ENCODE measurements around the gene THOP1.
A peak's percentile ranks its signal among the peaks of the same experiment; 100 is the strongest.

THOP1 gene

GRCh38 chr19:2785244-2785997 is at the start of gene THOP1:
Gene THOP1, plus strand, starts transcription at chr19:2785503. Its CDS starts 160 bp downstream, at chr19:2785663.
- DNase-seq, result peak; percentile 88

- no peak for DNase-seq
Observed at GRCh38 chr19:2736550-2737190, 48.6 kb upstream of the THOP1 start.

- no peak for DNase-seq
Observed at GRCh38 chr19:2739602-2740313, 45.5 kb upstream of the THOP1 start, which contains the start of gene SLC39A3. Gene SLC39A3, minus strand, starts transcription at chr19:2740017. Its CDS starts 2,760 bp downstream, at chr19:2737257.

- DNase-seq, result no peak
Observed at GRCh38 chr19:2740314-2740656, 45.0 kb upstream of the THOP1 start.

- no peak for DNase-seq
Observed at GRCh38 chr19:2743099-2743498, 42.2 kb upstream of the THOP1 start.

- DNase-seq, result no peak
Observed at GRCh38 chr19:2744113-2744512, 41.2 kb upstream of the THOP1 start.

GRCh38 chr19:2747349-2747748 is 38.0 kb upstream of the THOP1 start:
- no peak for DNase-seq

- DNase-seq, result no peak
Observed at GRCh38 chr19:2750808-2751437, 34.4 kb upstream of the THOP1 start.

- no peak for DNase-seq
Observed at GRCh38 chr19:2751438-2751830, 33.9 kb upstream of the THOP1 start.

GRCh38 chr19:2754659-2755447 is 30.4 kb upstream of the THOP1 start:
- no peak for DNase-seq

GRCh38 chr19:2755448-2755705 is 29.9 kb upstream of the THOP1 start:
- no peak for DNase-seq

- no peak for DNase-seq
Observed at GRCh38 chr19:2755811-2756210, 29.5 kb upstream of the THOP1 start.

GRCh38 chr19:2756477-2756876 is 28.8 kb upstream of the THOP1 start:
- DNase-seq, result no peak

- no peak for DNase-seq
Observed at GRCh38 chr19:2756921-2757881, 28.1 kb upstream of the THOP1 start.

- DNase-seq, result no peak
Observed at GRCh38 chr19:2758601-2759313, 26.5 kb upstream of the THOP1 start.

GRCh38 chr19:2759362-2759761 is 25.9 kb upstream of the THOP1 start:
- DNase-seq, result no peak

GRCh38 chr19:2759965-2760364 is 25.3 kb upstream of the THOP1 start:
- DNase-seq, result no peak

GRCh38 chr19:2761309-2761677 is 24.0 kb upstream of the THOP1 start:
- DNase-seq, result no peak

- DNase-seq, result no peak
Observed at GRCh38 chr19:2761876-2762782, 23.2 kb upstream of the THOP1 start.

Measured in cortex of kidney (tissue), 1 donor.